ENCODE measurements around the gene GLG1. TPM values are rescaled to one million over a fixed set of nuclear protein-coding genes. Genes with fewer than 3 reads are reported as not detected.

GLG1 gene
- total RNA-seq, 1 donor, result 119 TPM

DNA sequence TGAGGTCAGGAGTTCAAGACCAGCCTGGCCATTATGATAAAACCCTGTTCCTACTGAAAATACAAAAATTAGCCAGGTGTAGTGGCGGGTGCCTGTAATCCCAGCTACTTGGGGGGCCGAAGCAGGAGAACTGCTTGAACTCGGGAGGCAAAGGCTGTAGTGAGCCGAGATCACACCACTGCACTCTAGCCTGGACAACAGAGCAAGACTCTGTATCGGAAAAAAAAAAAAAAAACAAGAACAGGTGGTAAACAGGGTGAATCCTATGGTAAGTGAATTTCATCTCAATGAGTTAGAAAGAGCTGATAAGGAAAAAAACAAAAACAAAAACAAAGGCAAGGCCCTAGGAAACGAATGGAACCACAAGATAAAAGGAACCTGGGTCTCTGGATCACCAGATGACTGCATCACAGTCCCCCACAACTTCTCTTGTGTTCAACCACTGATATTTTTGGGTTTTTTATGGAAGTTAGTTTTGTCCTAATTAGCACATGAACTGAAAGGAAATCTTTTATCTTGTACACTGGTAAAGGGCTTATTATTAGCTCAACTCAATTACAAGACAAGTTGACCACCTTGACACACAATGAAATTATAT, 21.0 kb downstream of the GLG1 start:
- no peak for DNase-seq (ENCODE audit: low read depth)
- no peak for TF ChIP-seq CTCF (IDR thresholded peaks at IDR 0.05; ENCODE audit: insufficient read depth, low read length)
- no peak overlapping the region for H3K4me3 ChIP-seq (ENCODE audit: low read depth, low read length)

GRCh38 chr16:74583926-74584666, 22.8 kb downstream of the GLG1 start:
- no peak for DNase-seq (ENCODE audit: low read depth)
- no peak overlapping the region for H3K4me3 ChIP-seq (ENCODE audit: low read depth, low read length)

GRCh38 chr16:74582970-74583369, 23.9 kb downstream of the GLG1 start:
- no peak overlapping the region for H3K4me3 ChIP-seq (ENCODE audit: low read depth, low read length)
- no peak for DNase-seq (ENCODE audit: low read depth)
- no peak for TF ChIP-seq CTCF (IDR thresholded peaks at IDR 0.05; ENCODE audit: insufficient read depth, low read length)

More at GRCh38 chr16:74583926-74584666, 22.8 kb downstream of the GLG1 start:
- TF ChIP-seq CTCF (IDR thresholded peaks at IDR 0.05; ENCODE audit: insufficient read depth, low read length), result no peak

- no peak for DNase-seq (ENCODE audit: low read depth)
- no peak for TF ChIP-seq CTCF (IDR thresholded peaks at IDR 0.05; ENCODE audit: insufficient read depth, low read length)
- H3K4me3 ChIP-seq (ENCODE audit: low read depth, low read length), result no peak overlapping the region
Measured at GRCh38 chr16:74580833-74581232, 26.1 kb downstream of the GLG1 start.

DNA sequence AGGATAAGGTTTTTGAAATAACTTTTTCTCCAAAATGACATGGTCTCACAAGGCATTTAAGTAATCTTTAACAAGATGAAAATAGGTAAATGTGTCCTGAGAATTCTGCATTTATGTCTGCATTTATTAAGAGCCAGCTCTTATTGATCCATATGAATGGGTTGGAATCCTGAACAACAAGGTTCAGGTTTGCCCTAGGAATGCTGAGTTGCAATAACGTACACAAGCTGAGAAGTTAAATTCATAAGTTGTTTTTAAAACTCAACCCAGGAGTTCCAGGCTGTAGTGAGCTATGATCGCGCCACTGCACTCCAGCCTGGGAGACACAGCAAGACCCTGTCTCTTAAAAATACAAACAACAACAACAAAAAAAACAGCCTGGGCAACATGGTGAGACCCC, 28.1 kb downstream of the GLG1 start:
- DNase-seq (ENCODE audit: low read depth), result no peak
- TF ChIP-seq CTCF (IDR thresholded peaks at IDR 0.05; ENCODE audit: insufficient read depth, low read length), result no peak
- no peak overlapping the region for H3K4me3 ChIP-seq (ENCODE audit: low read depth, low read length)

GRCh38 chr16:74578433-74578832, 28.5 kb downstream of the GLG1 start:
- H3K4me3 ChIP-seq (ENCODE audit: low read depth, low read length), result no peak overlapping the region

More at GRCh38 chr16:74578433-74578832, 28.5 kb downstream of the GLG1 start:
- no peak for TF ChIP-seq CTCF (IDR thresholded peaks at IDR 0.05; ENCODE audit: insufficient read depth, low read length)
- DNase-seq (ENCODE audit: low read depth), result no peak
